HG03196 (cell line): ENCODE measurements around the gene TALDO1.

Source experiments
- ATAC-seq: cut with Tn5 transposase; IDR thresholded peaks from one replicate; pipeline ENCODE4 v1.9.1; 2021; ENCODE audit not compliant: unreplicated experiment

Gene TALDO1

DNA sequence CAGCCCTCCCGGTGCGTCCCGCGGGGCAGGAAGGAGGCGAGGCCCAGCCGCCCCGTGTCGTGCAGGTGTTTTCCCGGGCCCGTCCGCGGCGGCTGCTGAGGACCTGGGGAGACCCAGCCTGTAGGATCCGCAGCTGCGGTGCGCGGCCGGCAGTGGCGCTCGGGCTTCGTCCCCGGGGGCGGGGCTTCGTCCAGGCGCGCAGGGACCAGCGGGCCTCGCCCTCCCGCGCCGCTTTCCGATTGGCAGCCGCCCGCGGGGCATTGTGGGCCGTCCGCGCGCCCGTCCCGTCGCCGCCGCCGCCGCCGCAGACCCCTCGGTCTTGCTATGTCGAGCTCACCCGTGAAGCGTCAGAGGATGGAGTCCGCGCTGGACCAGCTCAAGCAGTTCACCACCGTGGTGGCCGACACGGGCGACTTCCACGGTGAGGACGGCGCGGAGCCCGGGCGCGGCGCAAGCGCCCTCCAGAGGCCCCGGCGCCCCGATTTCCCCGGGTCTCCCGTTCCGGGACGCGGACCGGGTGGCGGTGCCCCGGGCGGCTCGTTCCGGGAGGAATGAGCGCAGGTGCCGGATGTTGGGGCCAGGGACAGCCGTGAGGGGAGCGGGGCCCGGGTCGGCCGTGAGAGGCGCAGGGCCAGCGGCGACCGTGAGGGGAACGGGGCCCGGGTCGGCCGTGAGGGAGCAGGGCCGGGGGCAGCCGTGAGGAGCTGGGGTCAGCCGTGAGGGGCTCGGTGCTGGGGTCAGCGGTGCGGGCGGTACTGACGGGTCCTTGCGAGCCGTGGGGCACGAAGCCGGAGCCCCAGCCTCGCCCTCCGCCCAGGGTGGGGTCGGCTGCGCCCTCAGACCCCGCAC, at the start of gene TALDO1:
Gene TALDO1, plus strand, starts transcription at position 307 of the 849 bp plus-strand sequence. Its CDS starts 18 bp downstream, at position 325.
- ATAC-seq: peak; percentile 85

DNA sequence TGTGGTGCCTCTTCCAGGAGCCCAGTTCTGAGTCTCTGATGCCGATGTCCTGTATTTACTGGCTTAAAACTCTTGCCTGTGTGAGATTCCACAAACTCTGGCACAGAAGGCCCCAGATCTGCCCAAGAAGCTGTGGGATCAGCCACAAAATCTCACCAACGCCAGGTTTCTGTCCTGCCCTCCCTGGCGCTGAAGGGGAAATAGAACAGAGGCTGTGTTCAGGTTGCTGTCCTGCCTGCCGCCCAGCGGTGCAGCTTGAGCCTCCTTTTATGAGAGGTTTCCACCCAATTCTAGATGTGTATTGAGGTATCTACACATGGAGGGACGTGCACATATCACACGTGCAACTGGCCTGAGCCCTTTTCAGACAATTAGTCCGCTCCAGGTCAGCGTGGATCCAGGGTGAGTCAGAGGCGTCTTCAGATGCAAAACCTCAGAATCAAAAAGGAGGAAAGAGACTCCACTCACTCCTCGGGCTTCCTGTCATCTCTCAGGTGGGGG, 49.4 kb upstream of the TALDO1 start:
- ATAC-seq: no peak

DNA sequence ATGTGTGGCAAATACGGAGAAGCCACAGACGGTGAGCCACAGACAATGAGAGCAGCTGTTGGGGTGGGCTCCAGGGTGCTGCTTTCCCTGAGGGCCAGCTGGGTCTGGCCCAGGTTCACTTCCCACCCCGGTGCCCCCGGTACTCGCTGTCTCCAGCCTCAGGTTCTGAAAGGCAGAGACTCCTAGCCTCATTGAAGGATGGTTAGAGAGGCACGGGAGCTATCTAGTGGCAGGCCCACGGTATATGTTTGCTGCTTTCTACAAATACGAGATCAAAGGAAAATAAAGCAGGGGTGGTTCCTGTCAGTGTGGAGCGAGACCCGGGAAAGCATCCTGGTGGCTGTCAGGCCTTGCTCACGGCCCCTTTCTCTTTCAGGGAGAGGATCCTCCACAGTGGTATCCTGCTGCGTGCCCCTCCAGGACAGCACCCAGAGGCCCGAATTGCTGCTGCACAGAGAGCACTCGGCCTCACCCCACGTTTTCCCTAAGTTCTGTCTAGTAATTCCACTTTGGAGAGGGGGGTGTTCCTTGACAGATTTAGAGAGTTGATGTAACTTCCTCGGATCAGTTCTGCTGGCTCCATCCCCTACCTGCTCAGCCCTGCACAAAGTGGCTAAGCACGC, 48.7 kb upstream of the TALDO1 start:
- no peak for ATAC-seq

DNA sequence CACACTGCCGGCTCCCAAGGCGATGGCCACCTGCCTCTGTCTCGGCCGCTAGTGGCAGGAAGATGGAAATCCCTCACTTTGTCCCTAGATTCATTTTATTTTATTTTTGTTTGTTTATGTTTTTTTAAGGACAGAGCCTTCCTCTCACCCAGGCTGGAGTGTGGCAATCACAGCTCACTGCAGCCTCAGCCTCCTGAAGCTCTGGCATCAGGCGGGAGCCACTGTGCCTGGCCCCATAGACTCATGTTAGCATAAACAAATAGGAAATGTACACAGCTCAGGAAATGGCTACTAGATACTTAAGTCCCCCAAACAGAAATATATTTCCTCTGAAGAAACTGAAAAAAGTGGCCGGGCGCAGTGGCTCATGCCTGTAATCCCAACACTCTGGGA, 48.2 kb upstream of the TALDO1 start:
- no peak for ATAC-seq

DNA sequence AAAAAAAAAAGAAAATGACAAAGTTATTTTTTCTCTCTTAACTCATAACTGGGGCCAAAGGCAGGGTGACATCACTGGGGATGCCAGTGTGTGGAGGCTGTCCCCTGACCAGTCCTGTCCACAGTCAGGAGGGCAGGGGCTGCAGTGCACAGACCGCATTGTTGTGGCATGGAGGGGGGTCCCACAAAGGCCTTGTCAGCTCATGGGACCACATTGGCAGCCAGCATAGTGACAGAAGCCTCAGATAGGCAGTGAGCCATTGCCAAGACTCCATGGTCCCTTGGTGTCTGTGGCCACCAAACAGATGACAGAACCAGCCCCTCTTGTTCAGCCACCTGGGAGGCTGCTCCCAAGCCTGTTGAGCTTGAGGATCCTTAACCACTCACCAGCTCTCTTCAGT, 47.5 kb upstream of the TALDO1 start:
- no peak for ATAC-seq

DNA sequence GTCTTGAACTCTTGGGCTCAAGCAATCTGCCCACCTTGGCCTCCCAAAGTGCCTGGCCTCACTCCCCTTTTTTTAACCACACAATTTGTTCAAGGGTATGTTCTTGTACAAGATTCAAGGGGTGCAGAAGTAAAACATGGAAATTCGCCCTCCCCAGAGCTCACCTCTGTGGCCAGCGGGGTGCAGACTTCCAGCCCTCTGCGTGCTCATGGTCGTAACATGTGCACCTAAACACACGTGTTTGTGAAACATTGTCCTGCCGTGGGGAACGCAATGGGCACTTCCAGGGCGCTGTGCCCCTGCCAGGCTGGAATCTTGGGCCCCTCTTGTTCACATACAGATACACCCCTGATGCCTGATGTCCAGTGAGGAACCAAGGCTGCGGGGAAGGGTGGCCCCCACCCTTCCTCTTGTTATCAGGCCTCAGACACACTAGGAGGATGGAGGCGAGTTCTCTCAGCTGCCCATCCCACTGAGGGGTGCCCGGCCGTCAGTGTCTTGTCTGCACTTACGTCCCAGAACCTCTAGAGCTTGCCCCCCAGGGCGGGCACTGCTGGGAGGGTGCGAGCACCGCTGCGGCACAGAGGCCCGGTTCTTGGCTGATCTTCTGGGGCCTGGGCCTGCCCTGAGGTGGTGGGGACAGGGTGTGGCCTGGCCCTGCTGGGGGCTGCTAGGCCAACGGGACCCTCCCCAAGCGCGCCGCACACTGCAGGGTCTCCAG, 45.4 kb upstream of the TALDO1 start:
- ATAC-seq: no peak

DNA sequence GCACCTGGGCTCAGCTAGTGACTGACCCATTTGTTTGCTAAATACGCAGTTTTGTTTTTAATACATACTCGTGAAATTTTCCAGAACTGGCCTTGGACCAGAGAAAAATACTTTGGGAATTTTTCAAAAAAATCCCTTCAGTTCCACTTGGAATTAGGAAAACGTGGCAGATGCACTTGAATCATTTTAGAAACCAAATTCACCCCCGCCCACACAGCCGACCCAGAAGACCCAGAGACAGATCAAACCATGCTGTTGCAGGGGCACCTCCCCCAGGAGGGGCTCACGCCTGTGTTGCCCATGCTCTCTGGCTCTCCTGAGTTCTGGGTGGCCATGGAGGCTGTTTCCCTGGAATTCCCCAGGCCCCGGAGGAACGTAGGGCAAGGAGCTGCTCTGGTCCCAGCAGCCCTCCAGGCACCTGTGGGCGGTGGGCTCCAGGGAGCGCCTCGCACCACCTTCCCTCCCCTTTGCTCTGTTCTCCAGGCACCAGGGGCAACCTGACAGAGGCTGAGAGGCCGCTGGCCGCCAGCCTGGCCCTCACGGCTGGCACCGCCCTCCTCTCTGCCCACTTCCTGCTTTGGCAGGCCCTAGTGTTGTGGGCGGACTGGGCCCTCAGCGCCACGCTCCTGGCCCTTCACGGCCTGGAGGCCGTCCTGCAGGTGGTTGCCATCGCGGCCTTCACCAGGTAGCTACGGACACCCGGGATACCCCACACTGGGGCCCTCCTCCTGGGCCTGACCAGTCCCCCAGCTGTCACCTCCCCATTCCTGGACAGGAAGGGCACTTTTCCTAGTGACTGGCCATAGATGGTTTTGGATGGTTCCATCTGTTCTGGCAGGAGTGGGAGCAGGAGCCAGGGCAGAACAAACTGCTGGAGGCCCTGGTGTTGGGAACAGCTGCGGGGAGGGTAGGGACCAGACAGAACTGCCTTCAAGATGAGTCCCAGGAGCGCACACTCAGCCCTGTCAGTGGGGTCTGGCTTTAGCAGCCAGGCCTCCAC, 44.5 kb upstream of the TALDO1 start:
- no peak for ATAC-seq

DNA sequence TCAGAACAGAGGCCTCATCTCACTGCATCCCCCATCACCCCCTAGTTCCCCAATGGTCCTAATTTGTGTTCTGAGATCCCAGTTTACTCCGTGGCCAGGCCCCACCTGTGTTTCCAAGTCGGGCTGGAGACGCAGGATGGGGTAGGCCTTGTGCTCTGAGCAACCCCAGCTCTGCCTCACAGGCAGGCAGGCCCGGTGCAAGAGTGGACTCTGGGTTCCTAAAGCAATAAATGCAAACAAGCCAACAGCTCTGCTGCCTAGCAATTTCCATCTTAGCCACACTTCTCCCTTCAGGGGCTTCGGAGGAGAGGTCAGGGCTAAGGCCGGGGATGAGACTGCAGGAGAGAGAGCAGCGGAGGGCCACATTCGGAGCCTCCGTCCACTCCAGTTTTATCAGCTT, 43.8 kb upstream of the TALDO1 start:
- ATAC-seq: no peak

DNA sequence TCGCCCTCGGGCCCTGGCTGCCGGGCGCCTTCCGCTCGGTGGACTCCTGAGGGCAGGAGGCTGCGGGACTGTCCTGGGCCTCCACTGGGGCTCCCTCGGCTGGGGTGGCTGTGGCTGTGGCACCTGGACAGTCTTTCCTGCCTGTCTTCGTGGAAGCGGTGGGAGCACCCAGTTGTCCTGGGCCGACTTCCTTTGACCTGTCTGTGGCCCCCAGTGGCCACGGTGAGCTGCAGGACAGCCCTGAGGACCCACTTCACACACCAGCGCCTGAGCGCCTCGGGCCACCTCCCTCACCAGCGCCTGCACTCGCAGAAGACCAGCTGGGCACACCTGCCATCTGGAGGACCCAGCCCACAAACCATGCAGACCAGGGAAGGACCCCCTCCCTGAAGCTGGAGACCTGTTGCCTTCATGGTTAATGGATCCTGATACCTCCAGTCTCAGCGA, 43.0 kb upstream of the TALDO1 start:
- no peak for ATAC-seq

DNA sequence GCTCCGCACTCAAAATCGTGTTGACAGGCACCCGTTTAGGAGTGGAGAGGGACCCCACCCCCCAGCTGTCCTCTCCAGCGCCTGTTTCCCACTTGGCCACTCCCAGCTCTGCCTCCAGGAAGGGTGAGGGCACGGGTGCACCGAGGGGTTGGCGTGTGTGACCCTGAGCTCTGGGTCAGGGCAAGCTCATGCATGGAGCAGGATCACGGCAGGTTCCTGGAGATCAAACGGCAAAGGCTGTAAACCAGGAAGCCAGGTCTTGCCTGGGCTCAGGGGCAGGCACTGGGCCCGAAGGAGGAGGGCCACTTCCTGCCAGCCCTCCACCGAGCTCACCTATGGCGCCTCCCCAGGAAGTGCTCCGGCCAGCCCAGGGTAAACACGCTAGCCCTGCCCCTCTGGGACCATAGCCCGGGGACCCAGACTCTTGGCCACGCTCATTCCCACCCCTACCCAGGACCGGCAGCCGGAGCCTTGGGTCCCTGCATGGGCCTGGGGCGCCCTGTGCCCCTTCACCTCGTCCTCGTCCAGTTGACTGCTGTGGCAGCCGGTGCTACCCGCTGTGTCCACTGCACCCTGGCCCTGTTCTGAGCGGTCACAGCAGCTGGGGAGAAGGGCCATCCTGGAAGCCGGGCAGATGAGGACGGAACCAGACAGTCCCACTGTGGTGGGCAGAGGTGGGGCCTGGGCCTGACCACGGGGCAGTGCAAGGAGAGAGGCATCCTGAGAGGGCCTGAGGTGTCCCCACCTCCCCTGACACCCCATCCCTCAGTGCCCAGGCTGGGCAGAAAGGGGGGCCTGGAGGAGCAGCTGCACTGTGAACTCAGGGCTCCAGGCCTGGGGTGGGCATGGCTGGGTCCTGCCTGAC, 42.3 kb upstream of the TALDO1 start:
- ATAC-seq: no peak

DNA sequence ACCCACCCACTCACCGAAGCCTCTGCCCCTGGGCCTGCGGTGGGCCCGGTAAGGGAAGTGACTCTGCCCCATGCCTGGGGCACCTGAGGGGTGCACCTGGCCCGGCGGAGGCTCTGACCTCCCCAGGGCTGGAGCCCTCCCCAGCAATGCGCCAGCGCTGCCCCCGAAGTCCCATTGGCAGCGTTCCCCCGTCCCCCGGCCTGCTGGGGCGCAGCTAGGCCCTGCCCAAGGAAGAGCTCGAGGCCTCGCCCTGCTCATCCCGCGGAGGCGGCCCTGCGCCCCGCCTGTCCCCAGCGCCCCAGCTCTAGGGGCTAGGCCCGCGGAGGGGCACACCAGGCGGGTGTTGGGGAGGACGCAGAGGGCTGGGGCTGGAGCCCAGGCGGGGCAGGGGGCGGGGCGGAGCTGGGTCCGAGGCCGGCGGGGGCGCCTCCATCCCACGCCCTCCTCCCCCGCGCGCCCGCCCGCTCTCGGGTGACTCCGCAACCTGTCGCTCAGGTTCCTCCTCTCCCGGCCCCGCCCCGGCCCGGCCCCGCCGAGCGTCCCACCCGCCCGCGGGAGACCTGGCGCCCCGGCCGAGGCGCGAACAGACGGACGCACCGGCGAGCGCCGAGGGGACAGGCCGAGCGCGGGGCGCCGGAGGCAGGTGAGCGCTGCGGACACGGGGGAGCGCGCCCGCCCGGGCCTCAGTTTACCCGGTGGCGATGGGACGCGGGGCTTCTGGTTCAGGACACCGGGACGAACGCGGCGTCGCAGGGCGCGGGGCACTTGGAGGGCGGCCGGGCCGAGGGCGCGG, 41.4 kb upstream of the TALDO1 start, which contains the start of gene EPS8L2:
Gene EPS8L2, plus strand, starts transcription at position 586 of the 793 bp plus-strand sequence. CDS start 3,177 bp downstream, outside the sequence.
- no peak for ATAC-seq

DNA sequence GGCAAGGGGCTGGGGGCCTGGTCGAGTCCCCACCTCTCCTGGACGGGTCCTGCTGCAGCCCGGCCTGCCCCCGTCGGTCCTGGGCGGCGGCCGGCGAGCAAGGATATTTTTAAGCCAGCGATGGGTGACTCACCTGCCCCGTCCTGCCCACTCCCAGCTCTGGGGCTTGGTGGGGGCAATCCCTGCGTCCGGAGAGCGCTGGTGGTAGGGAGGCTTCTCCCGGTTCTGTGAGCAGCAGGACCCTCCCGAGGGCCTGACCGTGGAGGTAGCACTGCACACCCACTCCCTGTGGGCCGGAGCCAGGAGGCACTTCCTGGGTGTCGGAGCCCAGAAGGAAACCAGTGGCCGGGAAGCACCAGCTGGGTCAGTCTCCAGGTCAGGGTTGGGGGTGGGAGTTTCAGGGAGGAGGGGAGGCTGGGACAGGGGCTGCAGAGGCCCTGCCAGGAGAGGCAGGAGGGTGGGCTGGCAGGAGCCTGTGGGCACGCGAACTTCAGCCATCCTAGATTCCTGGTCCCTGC, 40.8 kb upstream of the TALDO1 start:
- ATAC-seq: no peak

DNA sequence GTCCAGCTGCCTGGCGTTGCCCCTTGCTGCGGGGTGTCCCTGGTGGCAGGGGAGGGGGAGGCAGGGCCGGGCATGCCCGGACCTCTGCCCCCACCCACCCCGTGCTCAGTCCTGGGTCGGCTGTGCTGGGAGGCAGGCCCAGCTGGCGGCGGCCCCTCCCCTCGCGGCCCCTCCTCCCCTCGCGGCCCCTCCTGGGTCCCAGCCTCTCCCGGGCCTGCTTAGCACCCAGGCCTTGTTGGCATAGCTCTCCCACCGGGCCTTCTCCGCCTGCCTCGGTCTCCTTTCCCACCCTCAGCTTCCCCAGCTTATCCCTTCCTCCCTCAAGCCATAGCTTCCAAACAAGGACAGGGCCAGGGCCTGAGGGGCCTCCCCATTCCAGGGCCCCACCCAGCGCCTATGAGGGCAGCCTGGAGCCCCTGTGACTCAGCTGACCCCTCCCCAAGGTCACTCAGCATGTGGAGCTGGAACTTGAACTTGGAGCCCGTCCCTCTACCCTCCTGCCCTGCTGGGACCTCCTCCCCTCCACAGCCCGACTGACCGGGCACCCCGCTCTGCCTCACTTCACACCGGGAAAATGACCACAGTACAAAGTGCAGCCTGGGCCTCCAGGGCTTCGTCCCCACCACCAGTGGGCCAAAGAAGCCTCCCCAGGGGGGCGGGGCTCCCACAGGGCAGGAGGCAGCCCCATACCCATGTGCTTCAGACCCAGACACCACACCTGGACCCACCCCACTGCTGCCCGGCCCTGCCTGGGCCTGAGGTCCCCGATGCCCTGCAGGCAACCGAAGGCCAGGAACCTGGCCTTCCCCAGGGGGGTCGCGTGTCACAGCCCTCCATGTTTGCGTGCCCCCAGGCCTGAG, 40.1 kb upstream of the TALDO1 start:
- ATAC-seq: no peak

DNA sequence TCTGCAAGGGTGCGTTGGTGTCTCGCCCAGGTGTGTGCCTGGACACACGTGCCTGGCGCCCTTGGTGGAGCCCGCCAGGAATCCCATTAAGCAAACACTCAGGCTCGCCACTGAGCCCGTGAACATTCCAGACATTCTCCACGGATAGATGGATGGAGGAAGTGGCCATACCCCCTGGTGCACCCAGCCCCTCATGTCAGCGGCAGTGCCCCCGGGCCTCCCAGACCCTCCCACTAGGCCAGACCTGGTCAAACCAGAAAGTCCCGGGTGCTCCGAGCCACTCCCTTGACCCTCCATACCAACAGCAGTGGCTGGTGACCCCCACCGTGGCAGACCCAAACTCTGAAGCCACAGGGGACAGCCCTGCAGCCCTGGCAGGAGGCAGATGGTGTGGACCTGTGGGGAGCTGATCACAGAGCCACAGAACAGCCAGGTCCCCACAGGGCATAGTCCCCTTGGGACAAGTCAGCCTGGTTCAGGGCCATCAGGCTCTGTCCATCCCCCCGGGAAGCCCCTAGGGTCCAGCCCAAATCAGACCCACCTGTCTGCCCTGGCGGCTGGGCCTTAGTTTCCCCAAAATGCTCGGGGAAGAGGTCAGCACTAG, 39.3 kb upstream of the TALDO1 start:
- ATAC-seq: no peak

DNA sequence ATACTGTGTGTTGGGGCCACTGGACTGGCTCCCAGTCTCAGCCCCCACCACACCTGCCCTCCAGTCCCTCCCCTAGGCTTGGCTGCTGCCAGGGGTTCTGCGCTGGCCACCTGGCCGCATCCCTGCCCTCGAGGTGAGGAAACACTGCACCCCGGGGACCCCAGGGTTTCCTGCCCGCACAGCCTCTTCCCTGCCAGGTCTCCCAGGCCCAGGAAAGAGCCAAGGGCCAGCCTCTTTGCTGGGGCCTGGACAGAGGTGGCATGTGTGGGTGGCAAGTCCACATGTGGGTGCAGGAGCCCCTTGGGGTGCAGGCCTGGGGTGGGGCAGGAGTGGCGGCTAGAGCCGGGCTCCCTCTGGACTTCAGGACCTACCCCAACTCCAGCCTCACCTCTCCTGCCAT, 38.8 kb upstream of the TALDO1 start:
- no peak for ATAC-seq

DNA sequence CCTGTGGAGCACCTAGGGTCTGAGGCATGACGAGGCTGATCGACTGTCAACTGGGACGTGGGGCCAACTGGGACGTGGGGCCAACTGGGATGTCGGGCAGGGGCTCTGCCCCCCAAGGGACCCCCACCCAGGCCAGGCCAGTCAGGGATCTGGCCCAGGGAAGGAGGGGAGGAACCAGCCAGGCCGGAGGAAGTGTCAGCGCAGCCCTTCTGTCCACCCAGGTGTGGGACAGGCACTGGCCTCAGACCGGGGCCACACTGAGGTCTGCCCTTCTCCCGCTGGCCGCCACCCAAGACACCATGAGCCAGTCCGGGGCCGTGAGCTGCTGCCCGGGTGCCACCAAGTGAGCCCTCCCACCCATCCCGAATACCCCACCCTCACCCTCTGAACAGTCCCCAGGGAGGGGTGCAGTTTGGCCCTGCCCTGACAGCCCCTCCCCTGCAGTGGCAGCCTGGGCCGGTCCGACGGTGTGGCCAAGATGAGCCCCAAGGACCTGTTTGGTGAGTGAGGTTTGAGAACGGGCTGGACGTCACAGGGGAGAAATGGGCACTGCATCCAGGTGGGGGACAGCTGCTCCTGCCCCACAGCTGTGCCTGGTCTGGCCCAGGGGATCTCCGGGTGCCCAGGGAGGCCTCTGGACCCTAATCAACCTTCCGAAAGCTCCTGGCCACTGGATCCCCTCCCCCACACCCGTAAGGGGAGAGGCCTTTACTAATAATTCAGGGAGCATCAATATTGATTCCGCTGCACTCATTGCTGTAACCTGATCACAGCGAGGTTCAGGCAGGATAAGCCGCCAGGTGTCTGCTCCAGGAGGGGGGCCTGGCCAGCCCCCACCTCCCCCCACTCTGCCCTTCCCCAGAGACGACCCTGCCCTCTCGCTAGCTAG, 37.9 kb upstream of the TALDO1 start:
- no peak for ATAC-seq
